Astrocyte (in vitro differentiated cells and primary cell): Measurements from ENCODE around the gene FCHO1. TPM values are rescaled to one million over a fixed set of nuclear protein-coding genes. Genes with fewer than 3 reads are reported as not detected.

Experiments
- total RNA-seq: library from RNA; stranded (reverse); gene quantifications from 2 replicates; pipeline ENCODE4 v1.2.1, GENCODE V29; 2021

Gene FCHO1
- total RNA-seq, 1 donor from 2014 or later = 2.0 TPM

Other genes starting within 250 kb of the FCHO1 start
- gene PGLS, start 239.8 kb upstream of the FCHO1 start, total RNA-seq = 102 and 109 TPM in 2 replicates
- gene COLGALT1, start 195.8 kb upstream of the FCHO1 start, total RNA-seq = 137 and 152 TPM in 2 replicates
- 1.2 and 1.4 TPM in 2 replicates for gene UNC13A, start 63.1 kb upstream of the FCHO1 start, total RNA-seq
- 72.3 and 82.2 TPM in 2 replicates for gene MAP1S, start 32.0 kb upstream of the FCHO1 start, total RNA-seq
- 0.36 TPM in 1 of 2 replicates, not detected in the other for gene B3GNT3, start 43.7 kb downstream of the FCHO1 start, total RNA-seq
- gene INSL3, start 70.0 kb downstream of the FCHO1 start, total RNA-seq = not detected in 2 replicates
- gene JAK3, start 96.5 kb downstream of the FCHO1 start, total RNA-seq = 1.00 and 1.8 TPM in 2 replicates
- 1,839 and 1,909 TPM in 2 replicates for gene RPL18A, start 108.4 kb downstream of the FCHO1 start, total RNA-seq
- not detected in 2 replicates for gene SLC5A5, start 120.5 kb downstream of the FCHO1 start, total RNA-seq
- gene CCDC124, start 181.5 kb downstream of the FCHO1 start, total RNA-seq = 91.0 and 97.3 TPM in 2 replicates
- gene KCNN1, start 215.6 kb downstream of the FCHO1 start, total RNA-seq = 1.5 and 1.6 TPM in 2 replicates